ENCODE results near the gene MSH4.

MSH4 gene

GRCh38 chr1:75950176-75950575, 153.5 kb downstream of the MSH4 start:
- no peak for DNase-seq

DNA sequence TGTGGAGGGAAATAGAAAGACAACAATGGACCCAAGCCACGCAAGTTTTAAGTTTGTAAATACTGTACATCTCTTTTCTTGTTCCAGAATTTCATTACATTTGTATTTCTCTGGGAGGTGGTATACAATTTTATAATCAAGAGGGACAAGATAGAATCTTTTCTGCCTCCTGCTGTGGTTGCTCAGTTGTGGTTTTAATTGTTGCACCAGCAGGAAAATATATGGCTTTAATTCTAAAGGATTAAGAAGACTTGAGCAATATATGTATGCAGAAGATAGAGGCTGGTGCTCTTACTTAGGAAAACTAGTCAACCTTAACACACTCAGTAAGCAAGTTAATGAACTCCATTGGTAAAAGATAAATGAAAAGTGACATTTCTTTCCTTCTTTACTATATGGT, 155.3 kb downstream of the MSH4 start:
- DNase-seq, result no peak

DNA sequence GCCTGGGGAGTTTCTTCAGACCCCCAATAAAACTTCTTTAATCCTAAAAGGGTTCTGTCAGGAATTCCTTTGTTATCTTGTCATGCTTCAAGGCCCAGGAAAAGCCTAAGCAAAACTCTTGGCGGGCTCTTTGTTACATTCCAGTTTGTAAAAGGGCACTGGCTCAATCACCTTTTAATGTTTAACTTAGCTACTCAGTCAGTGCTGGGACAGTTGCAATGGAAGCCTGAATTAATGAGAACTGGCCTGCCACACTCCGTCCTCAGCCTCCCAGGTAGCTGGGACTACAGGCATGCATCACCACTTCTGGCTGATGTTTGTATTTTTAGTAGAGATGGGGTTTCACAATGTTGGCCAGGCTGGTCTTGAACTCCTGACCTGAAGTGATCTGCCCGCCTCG, 156.8 kb downstream of the MSH4 start:
- DNase-seq, result no peak

GRCh38 chr1:75954586-75954985, 157.9 kb downstream of the MSH4 start:
- DNase-seq, result no peak

Measured in stimulated activated naive CD4-positive, alpha-beta T cell (primary cell).